HG03103 (cell line): Measurements from ENCODE around the gene KBTBD8.
A peak's percentile ranks its signal among the peaks of the same experiment; 100 is the strongest.

Experiments used
- ATAC-seq: cut with Tn5 transposase; IDR thresholded peaks from one replicate; pipeline ENCODE4 v1.9.1; 2021; ENCODE audit warnings: low read depth; ENCODE audit not compliant: unreplicated experiment

The KBTBD8 gene

GRCh38 chr3:66997560-66998112 lies 471 bp upstream of the KBTBD8 start:
- no peak for ATAC-seq

GRCh38 chr3:66998904-66999235 lies 763 bp downstream of the KBTBD8 start:
- no peak for ATAC-seq

- ATAC-seq = peak; percentile 48
Measured at GRCh38 chr3:67000009-67000408, 1.9 kb downstream of the KBTBD8 start.

- no peak for ATAC-seq
Measured at GRCh38 chr3:67001086-67001861, 3.2 kb downstream of the KBTBD8 start.

GRCh38 chr3:67005974-67006373 lies 7.9 kb downstream of the KBTBD8 start:
- no peak for ATAC-seq

- ATAC-seq = no peak
Measured at GRCh38 chr3:67006460-67006859, 8.4 kb downstream of the KBTBD8 start.

- ATAC-seq = no peak
Measured at GRCh38 chr3:67008388-67008787, 10.3 kb downstream of the KBTBD8 start.

- ATAC-seq = no peak
Measured at GRCh38 chr3:67009716-67010115, 11.6 kb downstream of the KBTBD8 start.

GRCh38 chr3:67011414-67012131 lies 13.5 kb downstream of the KBTBD8 start:
- no peak for ATAC-seq

GRCh38 chr3:67012564-67012963 lies 14.5 kb downstream of the KBTBD8 start:
- no peak for ATAC-seq

GRCh38 chr3:67015702-67016484 lies 17.8 kb downstream of the KBTBD8 start:
- no peak for ATAC-seq

- peak; percentile 42 for ATAC-seq
Measured at GRCh38 chr3:67016522-67017080, 18.5 kb downstream of the KBTBD8 start.

- no peak for ATAC-seq
Measured at GRCh38 chr3:67017211-67017610, 19.1 kb downstream of the KBTBD8 start.

GRCh38 chr3:67018105-67018788 lies 20.1 kb downstream of the KBTBD8 start:
- no peak for ATAC-seq

- ATAC-seq = no peak
Measured at GRCh38 chr3:67018789-67019526, 20.9 kb downstream of the KBTBD8 start.

- ATAC-seq = no peak
Measured at GRCh38 chr3:67028001-67028784, 30.1 kb downstream of the KBTBD8 start.

GRCh38 chr3:67030785-67031740 lies 33.0 kb downstream of the KBTBD8 start:
- ATAC-seq = peak; percentile 76

GRCh38 chr3:67031986-67032385 lies 33.9 kb downstream of the KBTBD8 start:
- ATAC-seq = no peak
